NCI-H748 treated with DMSO at 0.1 percent for 48 hours (cell line): ENCODE measurements around the gene H2AZ2.
"Not testable (repeated sequence)": the region's sequence is repeated elsewhere in the genome, so short reads cannot be mapped to it uniquely, and the experiment has no call there.

Experiments used
- DNase-seq: peaks from one replicate; lab custom pipeline; 2025; lab: John Stamatoyannopoulos, UW

The H2AZ2 gene

GRCh38 chr7:44847920-44848634, at the start of gene H2AZ2:
Gene H2AZ2 (minus strand): TSS chr7:44848087. CDS start chr7:44847971, 116 bp downstream.
- peak; percentile 98 for DNase-seq

- DNase-seq = no peak
Measured at GRCh38 chr7:44897309-44897708, 49.4 kb upstream of the H2AZ2 start.

GRCh38 chr7:44894888-44895580, 47.1 kb upstream of the H2AZ2 start:
- DNase-seq = no peak

GRCh38 chr7:44893710-44894234, 45.9 kb upstream of the H2AZ2 start:
- no peak for DNase-seq

- no peak for DNase-seq
Measured at GRCh38 chr7:44891791-44892190, 43.9 kb upstream of the H2AZ2 start.

GRCh38 chr7:44891372-44891771, 43.5 kb upstream of the H2AZ2 start:
- no peak for DNase-seq

GRCh38 chr7:44889086-44889781, 41.3 kb upstream of the H2AZ2 start:
- DNase-seq = no peak

- no peak for DNase-seq
Measured at GRCh38 chr7:44887293-44887692, 39.4 kb upstream of the H2AZ2 start.

GRCh38 chr7:44885394-44886317, 37.8 kb upstream of the H2AZ2 start, which contains the start of gene PURB:
Gene PURB (minus strand): TSS chr7:44885530. CDS start chr7:44885348, 182 bp downstream.
- peak; percentile 75 for DNase-seq

- no peak for DNase-seq
Measured at GRCh38 chr7:44884621-44885393, 36.9 kb upstream of the H2AZ2 start.

- no peak for DNase-seq
Measured at GRCh38 chr7:44883961-44884620, 36.2 kb upstream of the H2AZ2 start.

GRCh38 chr7:44882899-44883298, 35.0 kb upstream of the H2AZ2 start:
- no peak for DNase-seq

GRCh38 chr7:44881610-44882009, 33.7 kb upstream of the H2AZ2 start:
- DNase-seq = no peak

GRCh38 chr7:44881066-44881600, 33.2 kb upstream of the H2AZ2 start:
- DNase-seq = no peak

GRCh38 chr7:44880317-44881018, 32.6 kb upstream of the H2AZ2 start:
- no peak for DNase-seq

GRCh38 chr7:44876393-44876792, 28.5 kb upstream of the H2AZ2 start:
- no peak for DNase-seq

- DNase-seq = no peak
Measured at GRCh38 chr7:44875241-44875640, 27.4 kb upstream of the H2AZ2 start.

- DNase-seq = no peak
Measured at GRCh38 chr7:44872787-44873186, 24.9 kb upstream of the H2AZ2 start.

GRCh38 chr7:44871918-44872317, 24.0 kb upstream of the H2AZ2 start:
- not testable (repeated sequence) for DNase-seq
